Liver (tissue), 9 donors: ENCODE data around the gene XRCC2. TPM values are rescaled to one million over a fixed set of nuclear protein-coding genes. Genes with fewer than 3 reads are reported as not detected.

Experiments
- DNase-seq: peaks from one replicate; pipeline ENCODE4 v3.0.0-alpha.2; 2017; ENCODE audit warnings: low spot score
- H3K27ac ChIP-seq, 2 donors: one replicate each; pipeline ENCODE4 v1.7.0; 2013; ENCODE audit warnings: inconsistent platforms in 2 of 2, low read length in 2 of 2, control low read depth in 1 of 2, low read depth in 1 of 2, mild to moderate bottlenecking in 1 of 2
- H3K27me3 ChIP-seq, 4 donors: one replicate each; pipeline versions ENCODE4 v1.6.1 to v1.7.0; 2013; ENCODE audit warnings: low read length in 3 of 4, inconsistent platforms in 1 of 4, mild to moderate bottlenecking in 1 of 4, moderate library complexity in 1 of 4; ENCODE audit not compliant: control insufficient read depth in 4 of 4, insufficient read depth in 4 of 4
- H3K36me3 ChIP-seq, 4 donors: one replicate each; pipeline versions ENCODE4 v1.6.1 to v1.7.0; 2013; ENCODE audit warnings: low read length in 3 of 4, mild to moderate bottlenecking in 3 of 4, low read depth in 1 of 4, moderate library complexity in 1 of 4; ENCODE audit not compliant: control insufficient read depth in 4 of 4, insufficient read depth in 3 of 4
- H3K4me1 ChIP-seq, 4 donors: one replicate each; pipeline versions ENCODE4 v1.6.1 to v1.7.0; 2013; ENCODE audit warnings: low read length in 3 of 4, mild to moderate bottlenecking in 3 of 4, moderate library complexity in 1 of 4; ENCODE audit not compliant: control insufficient read depth in 4 of 4, insufficient read depth in 4 of 4
- H3K4me3 ChIP-seq, 3 donors: one replicate each; pipeline versions ENCODE4 v1.6.1 to v1.7.0; 2013; ENCODE audit warnings: low read length in 3 of 3, control low read depth in 1 of 3, low read depth in 1 of 3, mild to moderate bottlenecking in 1 of 3
- H3K9ac ChIP-seq, 2 donors: one replicate each; pipeline ENCODE4 v1.7.0; 2013; ENCODE audit warnings: low read length in 2 of 2, mild to moderate bottlenecking in 2 of 2, moderate library complexity in 2 of 2, control low read depth in 1 of 2, low read depth in 1 of 2
- H3K9me3 ChIP-seq, 4 donors: one replicate each; pipeline versions ENCODE4 v1.6.1 to v1.7.0; 2013; ENCODE audit warnings: low read length in 3 of 4; ENCODE audit not compliant: control insufficient read depth in 4 of 4
- ATF3 ChIP-seq: IDR thresholded peaks from 2 replicates; pipeline ENCODE4 v1.6.1; 2016; ENCODE audit warnings: antibody characterized with exemption
- CTCF ChIP-seq: fragments of 150-350 bp; IDR thresholded peaks from 2 replicates; pipeline ENCODE4 v1.5.1; 2017; ENCODE audit warnings: improper control_type of control experiment, low read depth, low read length; ENCODE audit not compliant: missing input control
- HNF4A ChIP-seq, 2 donors: conservative IDR thresholded peaks; 2 replicates each; pipeline ENCODE4 v1.6.1; 2016; ENCODE audit warnings: antibody characterized with exemption in 2 of 2, mild to moderate bottlenecking in 2 of 2
- NR2F2 ChIP-seq: IDR thresholded peaks from 2 replicates; pipeline ENCODE4 v1.6.1; 2016; ENCODE audit warnings: antibody characterized with exemption
- RXRA ChIP-seq, 2 donors: IDR thresholded peaks; 2 replicates each; pipeline ENCODE4 v1.6.1; 2017 to 2018; ENCODE audit warnings: antibody characterized with exemption in 2 of 2, mild to moderate bottlenecking in 1 of 2
- YY1 ChIP-seq: IDR thresholded peaks from 2 replicates; pipeline ENCODE4 v1.6.1; 2016; ENCODE audit warnings: antibody characterized with exemption, mild to moderate bottlenecking
- ZBTB33 ChIP-seq: IDR thresholded peaks from 2 replicates; pipeline ENCODE4 v1.6.1; 2016; ENCODE audit warnings: antibody characterized with exemption
- WGBS: extraction: QIAGEN DNeasy Blood & Tissue Kit; methylation state at CpG from one replicate; pipeline ENCODE4 v1.1.7; 2013; 5-methylcytosine and 5-hydroxymethylcytosine counted together
- polyA plus RNA-seq, 2 donors: library from polyadenylated mRNA; stranded (reverse) in 1 of 2; unstranded in 1 of 2; fragments of 200-250 nt in 1 of 2; fragments of >200 nt in 1 of 2; fragmentation: Nextera tagmentation in 1 of 2; extraction: Ambion mirVana in 1 of 2; gene quantifications; one replicate each; pipeline versions ENCODE4 v1.2.1 to v1.2.3, GENCODE V29; 2013 to 2015
- total RNA-seq, 2 donors: library from RNA; depleted of rRNA; stranded (reverse); fragments of >200 nt; gene quantifications; one replicate each; pipeline ENCODE4 v1.2.3, GENCODE V29; 2014
- TF ChIP-seq, protein P1 (sequence below): IDR thresholded peaks from 2 replicates; pipeline ENCODE4 v1.6.1; 2016; ENCODE audit warnings: antibody characterized with exemption, mild to moderate bottlenecking
- donor health status: healthy.
- donor health status: healthy.
- donor health status: healthy.
- donor health status: healthy.
- donor health status: healthy.

XRCC2 gene
- total and polyA plus RNA-seq, 4 donors: 0.08 to 6.2 (median 0.23) TPM

GRCh38 chr7:152664636-152665035 is 11.3 kb downstream of the XRCC2 start:
- Histone ChIP-seq H3K36me3 (no peaks in the 10 kb centered on the region), H3K9me3 (no peaks in the 10 kb centered on the region), H3K4me3 (no peak overlapping the region), H3K4me1 (no peaks in the 10 kb centered on the region), H3K27ac (no peak overlapping the region), H3K9ac (no peak overlapping the region), H3K27me3 (no peaks in the 10 kb centered on the region)
- 77% methylated on average over 4 of the region's 4 CpGs for WGBS
- no peak for DNase-seq
- TF ChIP-seq ATF3: no peak
- TF ChIP-seq CTCF: no peak
- TF ChIP-seq, protein P1, sequence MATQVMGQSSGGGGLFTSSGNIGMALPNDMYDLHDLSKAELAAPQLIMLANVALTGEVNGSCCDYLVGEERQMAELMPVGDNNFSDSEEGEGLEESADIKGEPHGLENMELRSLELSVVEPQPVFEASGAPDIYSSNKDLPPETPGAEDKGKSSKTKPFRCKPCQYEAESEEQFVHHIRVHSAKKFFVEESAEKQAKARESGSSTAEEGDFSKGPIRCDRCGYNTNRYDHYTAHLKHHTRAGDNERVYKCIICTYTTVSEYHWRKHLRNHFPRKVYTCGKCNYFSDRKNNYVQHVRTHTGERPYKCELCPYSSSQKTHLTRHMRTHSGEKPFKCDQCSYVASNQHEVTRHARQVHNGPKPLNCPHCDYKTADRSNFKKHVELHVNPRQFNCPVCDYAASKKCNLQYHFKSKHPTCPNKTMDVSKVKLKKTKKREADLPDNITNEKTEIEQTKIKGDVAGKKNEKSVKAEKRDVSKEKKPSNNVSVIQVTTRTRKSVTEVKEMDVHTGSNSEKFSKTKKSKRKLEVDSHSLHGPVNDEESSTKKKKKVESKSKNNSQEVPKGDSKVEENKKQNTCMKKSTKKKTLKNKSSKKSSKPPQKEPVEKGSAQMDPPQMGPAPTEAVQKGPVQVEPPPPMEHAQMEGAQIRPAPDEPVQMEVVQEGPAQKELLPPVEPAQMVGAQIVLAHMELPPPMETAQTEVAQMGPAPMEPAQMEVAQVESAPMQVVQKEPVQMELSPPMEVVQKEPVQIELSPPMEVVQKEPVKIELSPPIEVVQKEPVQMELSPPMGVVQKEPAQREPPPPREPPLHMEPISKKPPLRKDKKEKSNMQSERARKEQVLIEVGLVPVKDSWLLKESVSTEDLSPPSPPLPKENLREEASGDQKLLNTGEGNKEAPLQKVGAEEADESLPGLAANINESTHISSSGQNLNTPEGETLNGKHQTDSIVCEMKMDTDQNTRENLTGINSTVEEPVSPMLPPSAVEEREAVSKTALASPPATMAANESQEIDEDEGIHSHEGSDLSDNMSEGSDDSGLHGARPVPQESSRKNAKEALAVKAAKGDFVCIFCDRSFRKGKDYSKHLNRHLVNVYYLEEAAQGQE: no peak

GRCh38 chr7:152663931-152664330 is 12.0 kb downstream of the XRCC2 start:
- no peak overlapping the region for H3K27ac ChIP-seq
- H3K4me1 ChIP-seq: no peaks in the 10 kb centered on the region
- no peak overlapping the region for H3K9ac ChIP-seq
- no peak for DNase-seq
- no peaks in the 10 kb centered on the region for H3K36me3 ChIP-seq
- 40% methylated on average over 2 of the region's 2 CpGs for WGBS
- H3K4me3 ChIP-seq: no peak overlapping the region
- H3K27me3 ChIP-seq: no peaks in the 10 kb centered on the region
- no peaks in the 10 kb centered on the region for H3K9me3 ChIP-seq
- TF ChIP-seq HNF4A (conservative IDR thresholded peaks at IDR 0.05) (peak in 1 of 2 donors; percentile 9), ATF3 (no peak), NR2F2 (peak; percentile 24), CTCF (no peak)

DNA sequence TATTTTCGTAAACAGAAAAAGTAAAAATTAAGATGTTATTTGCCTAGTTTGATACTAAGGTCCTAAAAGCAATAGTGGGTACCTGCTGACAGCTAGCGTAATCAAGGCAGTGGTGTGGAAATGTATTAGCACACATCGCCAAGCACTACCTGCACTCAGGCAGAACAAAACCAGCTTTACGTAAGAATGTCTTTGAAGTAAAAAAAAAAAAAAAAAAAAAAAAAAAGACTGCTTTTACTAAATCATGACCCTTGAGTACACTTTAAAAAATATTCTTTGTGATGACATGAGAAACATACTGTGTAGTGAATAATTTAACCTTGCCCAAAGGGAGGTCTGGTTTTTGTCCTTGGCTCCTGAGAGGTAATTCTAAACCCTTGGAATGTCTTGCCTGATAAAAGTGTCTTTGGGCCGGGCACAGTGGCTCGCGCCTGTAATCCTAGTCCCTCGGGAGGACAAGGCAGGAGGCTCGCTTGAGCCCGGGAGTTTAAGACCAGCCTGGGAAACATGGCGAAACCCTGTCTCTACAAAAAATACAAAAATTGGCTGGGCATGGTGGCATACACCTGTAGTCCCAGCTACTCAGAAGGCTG is 12.7 kb downstream of the XRCC2 start:
- H3K9me3 ChIP-seq: no peaks in the 10 kb centered on the region
- no peaks in the 10 kb centered on the region for H3K4me1 ChIP-seq
- no peak overlapping the region for H3K27ac ChIP-seq
- 95% methylated on average over 11 of the region's 11 CpGs for whole genome bisulfite sequencing
- no peak for DNase-seq
- no peak for TF ChIP-seq RXRA (IDR thresholded peaks at IDR 0.05)
- no peak for TF ChIP-seq ZBTB33
- no peak for TF ChIP-seq YY1
- TF ChIP-seq, protein P1: no peak
- TF ChIP-seq NR2F2: no peak
- H3K9ac ChIP-seq: no peak overlapping the region
- no peak overlapping the region for H3K4me3 ChIP-seq
- H3K36me3 ChIP-seq: no peaks in the 10 kb centered on the region
- H3K27me3 ChIP-seq: no peaks in the 10 kb centered on the region
